Stimulated activated naive CD8-positive, alpha-beta T cell treated with anti-CD3 and anti-CD28 coated beads, Interleukin-15, amount 100 ng/mL, for 72 hours (primary cell): Measurements from ENCODE around the gene PLXNA3.

Source experiments
- ATAC-seq: fragments of 150-1000 bp; cut with Tn5 transposase; 2 replicates; pipeline ENCODE4 v1.10.0; 2021; ENCODE audit warnings: mild to moderate bottlenecking, moderate library complexity
- DNase-seq, 2 donors: peaks; one replicate each; pipeline ENCODE4 v3.0.0; 2021 to 2022
- H3K27ac Mint-ChIP-seq, 2 donors: one replicate each; pipeline ENCODE4 v1.8.0; 2022; ENCODE audit warnings: mild to moderate bottlenecking in 2 of 2, mixed read lengths in 2 of 2, moderate library complexity in 2 of 2
- H3K27me3 Mint-ChIP-seq: one replicate; pipeline ENCODE4 v1.8.0; 2022; ENCODE audit warnings: mixed read lengths
- H3K4me1 Mint-ChIP-seq: one replicate; pipeline ENCODE4 v1.8.0; 2022; ENCODE audit warnings: mild to moderate bottlenecking, mixed read lengths
- H3K4me3 Mint-ChIP-seq, 2 donors: one replicate each; pipeline ENCODE4 v1.8.0; 2022; ENCODE audit warnings: mild to moderate bottlenecking in 2 of 2, mixed read lengths in 2 of 2, moderate library complexity in 1 of 2
- H3K9me3 Mint-ChIP-seq, 2 donors: one replicate each; pipeline ENCODE4 v1.8.0; 2022; ENCODE audit warnings: mixed read lengths in 2 of 2

Gene PLXNA3

DNA sequence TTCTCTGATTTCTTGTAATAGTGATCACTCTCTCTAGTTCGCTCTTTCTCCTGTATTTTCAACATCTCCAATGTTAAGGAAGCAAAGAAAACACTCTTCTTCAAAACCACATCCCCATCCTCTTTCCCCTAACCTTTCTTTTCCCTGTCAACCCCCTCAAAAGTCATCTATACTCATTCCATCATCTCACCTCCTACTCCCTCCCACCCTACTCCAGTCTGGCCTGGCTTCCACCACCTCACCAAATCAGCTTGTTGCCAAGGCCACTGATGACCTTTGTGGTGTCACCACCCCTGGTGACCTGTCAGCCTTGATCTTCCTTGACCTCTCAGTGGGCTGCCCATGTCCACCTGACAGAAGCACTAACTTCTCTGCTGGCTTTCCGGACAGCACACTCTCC, 55.6 kb downstream of the PLXNA3 start:
- Mint-ChIP-seq H3K27ac (peak overlapping the region in 1 of 2 donors; percentile 92), H3K4me1 (peaks cover 67% of the 10 kb centered on the region), H3K27me3 (no peaks in the 10 kb centered on the region), H3K9me3 (no peaks in the 10 kb centered on the region), H3K4me3 (peak overlapping the region; percentile 53 to 64)
- no peak for ATAC-seq
- DNase-seq: no peak

GRCh38 chrX:154515090-154515965, 57.2 kb downstream of the PLXNA3 start:
- Mint-ChIP-seq H3K27ac (peak overlapping the region; percentile 86 to 96), H3K4me1 (peaks cover 56% of the 10 kb centered on the region), H3K4me3 (peak overlapping the region; percentile 90 to 96), H3K9me3 (no peaks in the 10 kb centered on the region), H3K27me3 (no peaks in the 10 kb centered on the region)
- DNase-seq (peak; percentile 10 to 16), ATAC-seq (peak; percentile 16)

- peak; percentile 96 for ATAC-seq
- H3K27ac Mint-ChIP-seq: peak within 1 kb of the TSS; percentile 86 to 96
- H3K27me3 Mint-ChIP-seq: no peaks in the 10 kb centered on the region
- peak; percentile 89 to 92 for DNase-seq
- peak within 1 kb of the TSS; percentile 96 to 97 for H3K4me3 Mint-ChIP-seq
- H3K4me1 Mint-ChIP-seq: peaks cover 51% of the 10 kb centered on the region
- H3K9me3 Mint-ChIP-seq: no peaks in the 10 kb centered on the region
These were observed 58.0 kb downstream of the PLXNA3 start, which contains the start of gene FAM3A for GRCh38 chrX:154515966-154516655. Gene FAM3A (minus strand): TSS chrX:154516232. CDS start chrX:154515772, 460 bp downstream.

- peak; percentile 8 for ATAC-seq
- Mint-ChIP-seq H3K27me3 (no peaks in the 10 kb centered on the region), H3K4me3 (peak overlapping the region; percentile 96 to 97), H3K9me3 (no peaks in the 10 kb centered on the region), H3K27ac (peak overlapping the region; percentile 76 to 92), H3K4me1 (peaks cover 45% of the 10 kb centered on the region)
- DNase-seq: no peak
These were observed 58.6 kb downstream of the PLXNA3 start for GRCh38 chrX:154516656-154517100.

- no peak for DNase-seq
- H3K27ac Mint-ChIP-seq: no peak overlapping the region
- H3K4me3 Mint-ChIP-seq: peak overlapping the region in 1 of 2 donors; percentile 44
- peaks cover 40% of the 10 kb centered on the region for H3K4me1 Mint-ChIP-seq
- no peaks in the 10 kb centered on the region for H3K27me3 Mint-ChIP-seq
- no peaks in the 10 kb centered on the region for H3K9me3 Mint-ChIP-seq
- no peak for ATAC-seq
These were observed 59.2 kb downstream of the PLXNA3 start for GRCh38 chrX:154517101-154517781.

DNA sequence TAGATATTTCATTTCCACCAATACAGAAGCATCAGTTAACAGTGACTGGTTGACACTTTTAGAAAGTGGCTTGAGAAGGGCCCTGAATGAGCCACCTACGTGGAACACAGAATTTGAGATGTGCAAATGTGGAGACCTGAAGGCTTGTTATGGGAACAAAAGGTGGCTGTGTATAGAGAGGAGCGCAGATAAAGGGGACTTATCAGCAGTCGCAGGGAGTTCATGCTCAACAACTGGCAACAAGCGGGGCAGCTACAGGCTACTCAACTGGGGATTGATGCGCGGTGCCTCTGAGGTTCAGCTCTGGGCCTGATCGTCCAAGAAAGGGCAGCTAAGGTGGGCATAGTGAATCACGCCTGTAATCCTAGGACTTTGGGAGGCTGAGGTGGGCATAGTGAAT, 61.3 kb downstream of the PLXNA3 start:
- DNase-seq: no peak
- no peak overlapping the region for H3K4me3 Mint-ChIP-seq
- H3K9me3 Mint-ChIP-seq: no peaks in the 10 kb centered on the region
- H3K27me3 Mint-ChIP-seq: no peaks in the 10 kb centered on the region
- H3K4me1 Mint-ChIP-seq: peaks cover 24% of the 10 kb centered on the region
- H3K27ac Mint-ChIP-seq: no peak overlapping the region
- ATAC-seq: no peak

- no peak for DNase-seq
- H3K4me3 Mint-ChIP-seq: no peak overlapping the region
These were observed 67.8 kb downstream of the PLXNA3 start for GRCh38 chrX:154525606-154526490.

GRCh38 chrX:154526901-154527675, 69.0 kb downstream of the PLXNA3 start:
- Mint-ChIP-seq H3K9me3 (no peaks in the 10 kb centered on the region), H3K27ac (peak overlapping the region in 1 of 2 donors; percentile 74), H3K27me3 (no peaks in the 10 kb centered on the region), H3K4me1 (peaks cover 25% of the 10 kb centered on the region), H3K4me3 (peak overlapping the region in 1 of 2 donors; percentile 33)
- peak; percentile 52 to 65 for DNase-seq
- peak; percentile 96 for ATAC-seq

More at GRCh38 chrX:154525606-154526490, 67.8 kb downstream of the PLXNA3 start:
- Mint-ChIP-seq H3K4me1 (peaks cover 25% of the 10 kb centered on the region), H3K27ac (peak overlapping the region; percentile 36 to 90), H3K27me3 (no peaks in the 10 kb centered on the region), H3K9me3 (no peaks in the 10 kb centered on the region)
- no peak for ATAC-seq
